Panc1 (cell line): ENCODE data around the gene PLSCR3. TPM values are rescaled to one million over a fixed set of nuclear protein-coding genes. Genes with fewer than 3 reads are reported as not detected.
A peak's percentile ranks its signal among the peaks of the same experiment; 100 is the strongest.

Experiments
- ATAC-seq: fragments of 200-7000 bp; cut with Tn5 transposase; 2 replicates; pipeline ENCODE4 v1.9.1; 2020; ENCODE audit warnings: mild to moderate bottlenecking, moderate library complexity
- BruUV-seq: library from RNA; stranded (reverse); fragments of 400-500 nt; replicated peaks from 2 replicates; lab custom pipeline; 2021; lab: Mats Ljungman, UMichigan
- CTCF ChIA-PET: fragments of 300-600 bp; sonication (Branson Sonifier 250); formaldehyde crosslinking; loops from one replicate; lab custom pipeline; 2022; ENCODE audit warnings: antibody characterized with exemption; lab: Charles Lee
- POLR2A ChIA-PET: fragments of 300-600 bp; sonication (Branson Sonifier 250); formaldehyde crosslinking; loops from one replicate; lab custom pipeline; 2022; ENCODE audit warnings: antibody characterized with exemption; lab: Charles Lee
- DNase-seq: peaks from one replicate; pipeline ENCODE4 v3.0.0-alpha.2; 2010; ENCODE audit warnings: low read depth, low spot score
- H3K27ac ChIP-seq: 2 replicates; pipeline ENCODE4 v1.5.1; 2011; ENCODE audit warnings: mild to moderate bottlenecking, low read length, inconsistent platforms
- H3K27me3 ChIP-seq: fragments of 200-500 bp; sonication (Bioruptor generic); 2 replicates; pipeline ENCODE4 v1.6.0; 2014; ENCODE audit warnings: low read length, inconsistent platforms; ENCODE audit not compliant: control insufficient read depth, insufficient read depth
- H3K36me3 ChIP-seq: fragments of 200-500 bp; sonication (Bioruptor generic); 2 replicates; pipeline ENCODE4 v1.5.1; 2014; ENCODE audit warnings: inconsistent platforms, mild to moderate bottlenecking, low read length, moderate library complexity; ENCODE audit not compliant: control insufficient read depth, insufficient read depth
- H3K4me1 ChIP-seq: 2 replicates; pipeline ENCODE4 v1.5.1; 2011; ENCODE audit warnings: inconsistent platforms, mild to moderate bottlenecking, low read length, moderate library complexity; ENCODE audit not compliant: control insufficient read depth, insufficient read depth
- H3K4me3 ChIP-seq, 2 experiments: 2 replicates each; pipeline ENCODE4 v1.5.1; 2011 to 2012; ENCODE audit warnings: low read depth in 2 of 2, low read length in 2 of 2, mild to moderate bottlenecking in 2 of 2, inconsistent platforms in 1 of 2, moderate library complexity in 1 of 2
- H3K9me3 ChIP-seq: fragments of 200-500 bp; sonication (Bioruptor generic); 2 replicates; pipeline ENCODE4 v1.5.1; 2014; ENCODE audit warnings: low read depth, mild to moderate bottlenecking, inconsistent platforms, low read length, moderate library complexity; ENCODE audit not compliant: control insufficient read depth, insufficient read depth
- CTCF ChIP-seq: fragments of 450-650 bp; IDR thresholded peaks from 2 replicates; pipeline ENCODE4 v1.5.1; 2017; ENCODE audit warnings: mild to moderate bottlenecking
- POLR2AphosphoS5 ChIP-seq: IDR thresholded peaks from 2 replicates; pipeline ENCODE4 v1.6.1; 2012; ENCODE audit warnings: mild to moderate bottlenecking, low read depth, low read length, moderate library complexity
- SIN3A ChIP-seq: IDR thresholded peaks from 2 replicates; pipeline ENCODE4 v1.6.1; 2012; ENCODE audit warnings: low read depth, mild to moderate bottlenecking, low read length, moderate library complexity, borderline replicate concordance; ENCODE audit not compliant: insufficient read depth
- TCF7L2 ChIP-seq: IDR thresholded peaks from 2 replicates; pipeline ENCODE4 v1.6.1; 2011; ENCODE audit warnings: mild to moderate bottlenecking, low read depth, low read length, inconsistent platforms
- in situ Hi-C: cut with HindIII; loops from 2 replicates; pipeline ENCODE4 v1.10.0; 2016; ENCODE audit warnings: low sequenced_read_pairs, low pct_unique_long_range_greater_than_20kb
- intact Hi-C: fragments of 100-400 bp; cut with micrococcal nuclease; formaldehyde crosslinking; loops from one replicate; pipeline ENCODE4 v1.10.0; 2022; ENCODE audit not compliant: unreplicated experiment
- total RNA-seq: library from RNA; stranded (reverse); gene quantifications from one replicate; pipeline ENCODE4 v1.2.1, GENCODE V29; 2021; ENCODE audit not compliant: unreplicated experiment
- TF ChIP-seq, protein P1 (sequence below), 2 experiments: IDR thresholded peaks; 2 replicates each; pipeline ENCODE4 v1.6.1; 2011 to 2012; ENCODE audit warnings: low read depth in 2 of 2, control low read depth in 1 of 2, low read length in 1 of 2, mild to moderate bottlenecking in 1 of 2, moderate library complexity in 1 of 2; ENCODE audit not compliant: insufficient read depth in 1 of 2

PLSCR3 gene
- total RNA-seq, 1 experiment from 2014 or later = 32.0 TPM

DNA sequence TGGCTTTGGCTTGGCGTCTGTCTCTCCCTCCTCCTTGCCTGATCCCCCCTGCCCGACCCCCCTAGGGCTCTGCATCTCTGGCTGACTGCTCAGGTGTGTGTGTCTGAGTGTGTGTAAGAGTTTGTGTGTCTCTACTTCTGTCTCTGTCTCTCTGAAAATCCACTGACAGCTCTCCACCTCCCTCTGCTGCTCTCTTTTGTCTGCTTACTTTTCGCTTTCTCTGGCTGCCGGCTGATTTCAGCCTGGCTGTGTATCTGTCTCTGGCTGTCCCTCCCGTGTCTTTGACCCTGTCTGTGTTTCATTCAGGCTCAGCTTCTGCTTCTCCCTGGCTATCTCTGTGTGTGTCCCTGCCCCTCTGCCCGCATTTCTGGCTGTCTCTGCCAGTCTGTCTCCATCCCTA, 22.0 kb upstream of the PLSCR3 start:
- DNase-seq (no peak), ATAC-seq (peak; percentile 37; the same call in 1 of the 2 replicates)
- Histone ChIP-seq H3K9me3 (no peaks in the 10 kb centered on the region), H3K4me3 (no peak overlapping the region), H3K27ac (no peak overlapping the region), H3K27me3 (no peaks in the 10 kb centered on the region), H3K4me1 (no peaks in the 10 kb centered on the region), H3K36me3 (no peaks in the 10 kb centered on the region)
- POLR2A ChIA-PET = no interaction called here
- in situ Hi-C loops = no loop called here
- TF ChIP-seq POLR2AphosphoS5 (no peak), SIN3A (no peak), TCF7L2 (no peak), CTCF (no peak)
- TF ChIP-seq, protein P1, sequence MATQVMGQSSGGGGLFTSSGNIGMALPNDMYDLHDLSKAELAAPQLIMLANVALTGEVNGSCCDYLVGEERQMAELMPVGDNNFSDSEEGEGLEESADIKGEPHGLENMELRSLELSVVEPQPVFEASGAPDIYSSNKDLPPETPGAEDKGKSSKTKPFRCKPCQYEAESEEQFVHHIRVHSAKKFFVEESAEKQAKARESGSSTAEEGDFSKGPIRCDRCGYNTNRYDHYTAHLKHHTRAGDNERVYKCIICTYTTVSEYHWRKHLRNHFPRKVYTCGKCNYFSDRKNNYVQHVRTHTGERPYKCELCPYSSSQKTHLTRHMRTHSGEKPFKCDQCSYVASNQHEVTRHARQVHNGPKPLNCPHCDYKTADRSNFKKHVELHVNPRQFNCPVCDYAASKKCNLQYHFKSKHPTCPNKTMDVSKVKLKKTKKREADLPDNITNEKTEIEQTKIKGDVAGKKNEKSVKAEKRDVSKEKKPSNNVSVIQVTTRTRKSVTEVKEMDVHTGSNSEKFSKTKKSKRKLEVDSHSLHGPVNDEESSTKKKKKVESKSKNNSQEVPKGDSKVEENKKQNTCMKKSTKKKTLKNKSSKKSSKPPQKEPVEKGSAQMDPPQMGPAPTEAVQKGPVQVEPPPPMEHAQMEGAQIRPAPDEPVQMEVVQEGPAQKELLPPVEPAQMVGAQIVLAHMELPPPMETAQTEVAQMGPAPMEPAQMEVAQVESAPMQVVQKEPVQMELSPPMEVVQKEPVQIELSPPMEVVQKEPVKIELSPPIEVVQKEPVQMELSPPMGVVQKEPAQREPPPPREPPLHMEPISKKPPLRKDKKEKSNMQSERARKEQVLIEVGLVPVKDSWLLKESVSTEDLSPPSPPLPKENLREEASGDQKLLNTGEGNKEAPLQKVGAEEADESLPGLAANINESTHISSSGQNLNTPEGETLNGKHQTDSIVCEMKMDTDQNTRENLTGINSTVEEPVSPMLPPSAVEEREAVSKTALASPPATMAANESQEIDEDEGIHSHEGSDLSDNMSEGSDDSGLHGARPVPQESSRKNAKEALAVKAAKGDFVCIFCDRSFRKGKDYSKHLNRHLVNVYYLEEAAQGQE (IDR thresholded peaks at IDR 0.05; ENCODE audit: insufficient read depth in 1 of 2, low read depth in 2 of 2, low read length in 1 of 2) = no peak
- BruUV-seq = no TSS peak
- CTCF ChIA-PET = no interaction called here
- intact Hi-C loops = no loop called here

GRCh38 chr17:7415784-7416183, 21.5 kb upstream of the PLSCR3 start:
- Histone ChIP-seq H3K4me1 (no peaks in the 10 kb centered on the region), H3K27ac (no peak overlapping the region), H3K4me3 (no peak overlapping the region), H3K9me3 (no peaks in the 10 kb centered on the region), H3K36me3 (no peaks in the 10 kb centered on the region), H3K27me3 (no peaks in the 10 kb centered on the region)
- in situ Hi-C loops (no loop called here), intact Hi-C loops (no loop called here)
- ChIA-PET CTCF (no interaction called here), POLR2A (no interaction called here)
- no peak for ATAC-seq
- no peak for DNase-seq
- TF ChIP-seq, protein P1 (IDR thresholded peaks at IDR 0.05; ENCODE audit: insufficient read depth in 1 of 2, low read depth in 2 of 2, low read length in 1 of 2) = no peak
- no peak for TF ChIP-seq SIN3A
- no peak for TF ChIP-seq CTCF
- no peak for TF ChIP-seq POLR2AphosphoS5
- no peak for TF ChIP-seq TCF7L2
- BruUV-seq = no TSS peak
